Stimulated activated CD8-positive, alpha-beta memory T cell treated with anti-CD3 and anti-CD28 coated beads, Interleukin-12 subunit alpha, Interleukin-12 subunit beta, amount 100 ng/mL, for 24 hours (primary cell): Measurements from ENCODE around the gene ZSWIM6.

Experiments used
- DNase-seq: peaks from one replicate; pipeline ENCODE4 v3.0.0-alpha.2; 2020; ENCODE audit errors: extremely low read depth

ZSWIM6 gene

DNA sequence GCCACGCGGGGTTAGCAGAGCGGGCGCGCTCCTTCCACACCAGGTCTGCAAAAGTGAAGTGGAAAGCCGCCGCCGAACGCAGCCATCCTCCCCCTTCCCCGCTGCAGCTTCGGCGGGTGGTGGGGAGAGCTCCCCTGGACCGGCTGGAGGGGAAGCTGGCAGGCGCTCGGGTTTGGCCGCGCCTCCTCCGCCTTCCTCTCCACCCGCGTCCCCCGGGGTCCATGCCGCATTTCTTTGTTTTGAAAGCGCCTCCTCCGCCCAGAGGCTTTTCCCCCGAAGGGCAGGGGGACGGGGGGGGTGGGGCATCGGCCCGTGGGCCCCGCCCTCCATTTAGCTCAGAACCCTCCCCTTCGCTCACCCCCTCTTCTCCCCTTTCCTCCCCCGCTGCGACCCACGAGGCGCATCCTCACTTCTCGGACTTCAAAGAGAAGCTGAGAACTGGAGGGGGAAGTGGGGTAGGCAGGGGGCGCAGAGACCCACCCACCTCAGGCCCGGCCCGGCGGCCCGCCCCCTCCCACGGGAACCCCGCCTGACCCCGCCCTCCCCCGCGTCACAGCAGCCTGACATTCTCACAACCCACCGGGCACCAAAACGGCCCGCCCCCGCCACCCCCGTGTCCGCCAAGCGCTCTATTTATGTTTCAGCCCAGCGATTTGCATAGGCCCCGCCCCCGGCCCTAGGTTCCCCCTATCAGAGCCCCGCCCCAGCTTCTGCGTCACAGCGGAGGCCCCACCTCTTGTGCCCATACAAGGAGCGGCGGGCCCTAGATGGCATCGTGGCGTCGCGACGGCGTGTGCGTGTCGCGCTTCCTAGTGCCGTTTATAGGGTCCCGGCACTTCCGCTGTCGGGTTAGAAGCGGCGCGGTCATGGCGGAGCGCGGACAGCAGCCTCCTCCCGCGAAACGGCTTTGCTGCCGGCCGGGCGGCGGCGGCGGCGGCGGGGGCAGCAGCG, at the start of gene ZSWIM6:
Gene ZSWIM6 (plus strand): TSS at position 852 of the 951 bp plus-strand sequence. CDS start 15 bp downstream, at position 867.
- DNase-seq: peak; percentile 96

DNA sequence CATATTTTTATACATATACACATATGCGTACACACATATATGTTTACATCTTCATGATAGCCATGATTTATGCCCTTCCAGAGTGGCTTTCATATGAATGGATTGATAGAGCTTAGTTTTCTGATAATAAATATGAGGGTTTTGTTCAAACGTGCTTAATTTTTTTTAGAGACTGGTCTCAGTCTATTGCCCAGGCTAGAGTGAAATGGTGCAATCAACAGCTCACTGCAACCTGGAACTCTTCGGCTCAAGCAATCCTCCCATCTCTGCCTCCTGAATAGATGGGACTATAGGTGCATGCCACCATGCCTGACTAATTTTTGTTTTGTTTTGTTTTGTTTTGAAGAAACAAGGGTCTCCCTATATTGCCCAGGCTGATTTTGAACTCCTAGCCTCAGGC, 48.6 kb upstream of the ZSWIM6 start:
- no peak for DNase-seq

DNA sequence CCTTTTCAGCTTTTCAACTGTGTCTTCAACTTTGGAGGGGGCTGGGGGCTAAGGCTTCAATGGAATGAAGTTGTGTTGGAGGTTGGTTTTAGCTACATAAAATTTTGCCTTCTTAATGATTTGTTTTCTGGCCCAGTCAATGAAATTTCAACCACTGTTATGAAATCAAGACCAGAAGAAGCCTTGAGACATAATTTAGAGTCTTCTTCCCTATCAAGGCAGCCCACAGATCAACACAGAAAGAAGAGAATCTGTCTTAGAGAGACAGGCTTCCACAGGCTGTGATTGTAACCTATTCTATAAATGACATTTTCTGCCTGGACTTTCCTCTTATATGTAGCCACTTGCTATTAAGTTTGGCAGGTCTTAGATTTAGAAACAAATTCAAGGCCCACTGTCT, 46.5 kb upstream of the ZSWIM6 start:
- DNase-seq: no peak

DNA sequence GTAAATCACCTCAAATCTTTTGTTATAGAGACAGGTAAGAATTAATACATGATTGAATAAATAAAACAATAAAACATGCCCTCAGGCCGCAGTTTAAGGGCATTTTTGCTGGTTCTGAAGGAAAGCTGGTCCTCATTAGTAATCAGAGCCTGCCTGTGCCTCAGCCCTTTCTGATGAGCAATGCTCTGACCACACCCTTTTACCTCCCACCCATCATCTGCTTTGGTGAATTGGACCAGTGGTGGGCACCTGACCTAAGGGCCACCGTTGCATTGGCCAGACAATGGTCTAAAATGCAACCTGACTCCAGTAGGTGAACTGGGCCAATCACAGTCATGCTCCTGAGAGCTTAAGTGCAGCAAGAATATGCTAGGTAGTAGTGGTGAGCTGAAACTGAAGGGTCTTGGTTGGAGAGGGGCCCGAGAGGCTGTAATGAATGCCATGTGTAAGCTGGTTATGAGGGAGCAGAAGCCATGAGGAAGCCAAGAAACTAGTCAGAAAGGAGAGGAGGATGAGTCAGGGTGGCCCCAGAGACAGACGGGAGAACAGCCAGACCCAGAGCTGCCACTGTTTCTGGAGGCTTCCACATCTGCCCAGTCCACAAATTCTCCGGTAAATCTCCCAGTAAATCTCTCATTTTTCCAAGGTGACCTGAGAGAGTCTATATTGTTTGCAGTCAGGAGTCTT, 45.5 kb upstream of the ZSWIM6 start:
- DNase-seq: no peak

DNA sequence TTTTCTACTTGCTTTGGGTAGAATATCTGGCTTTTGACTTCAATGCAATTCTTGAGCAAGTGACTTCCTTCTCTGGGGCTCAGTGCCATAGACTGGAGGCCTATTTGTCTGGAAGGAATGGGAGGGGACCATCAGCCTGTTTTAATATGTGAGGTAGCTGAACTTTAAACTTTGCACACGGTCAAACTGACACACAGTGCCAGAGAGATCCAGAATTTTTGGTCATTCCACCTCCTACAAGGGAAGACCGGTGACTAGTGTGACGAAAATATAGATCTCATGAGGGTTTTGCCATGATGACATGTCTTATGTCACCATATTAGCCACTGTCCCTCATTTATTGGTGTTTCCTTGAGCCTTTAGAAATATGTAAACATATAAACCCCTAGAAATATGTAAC, 44.6 kb upstream of the ZSWIM6 start:
- no peak for DNase-seq

DNA sequence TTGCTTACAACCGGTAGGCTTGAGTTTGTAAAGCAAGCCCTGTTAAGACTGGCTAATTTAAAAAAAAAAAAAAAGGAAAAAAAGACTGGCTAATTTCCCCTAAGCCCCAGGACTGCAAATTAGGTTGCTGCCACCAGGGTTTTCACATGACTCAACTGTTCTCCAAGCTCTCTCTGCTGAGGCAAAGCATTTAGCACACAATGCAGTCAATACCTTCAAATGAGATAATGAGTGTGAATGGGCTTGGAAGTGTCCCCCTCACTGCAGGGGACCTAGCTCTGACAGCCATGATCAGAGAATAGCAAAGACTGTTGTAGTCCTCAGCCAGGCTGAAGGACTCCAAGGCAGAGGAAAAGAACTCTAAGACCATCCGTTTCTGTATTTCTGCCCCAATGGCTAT, 42.8 kb upstream of the ZSWIM6 start:
- DNase-seq: no peak

DNA sequence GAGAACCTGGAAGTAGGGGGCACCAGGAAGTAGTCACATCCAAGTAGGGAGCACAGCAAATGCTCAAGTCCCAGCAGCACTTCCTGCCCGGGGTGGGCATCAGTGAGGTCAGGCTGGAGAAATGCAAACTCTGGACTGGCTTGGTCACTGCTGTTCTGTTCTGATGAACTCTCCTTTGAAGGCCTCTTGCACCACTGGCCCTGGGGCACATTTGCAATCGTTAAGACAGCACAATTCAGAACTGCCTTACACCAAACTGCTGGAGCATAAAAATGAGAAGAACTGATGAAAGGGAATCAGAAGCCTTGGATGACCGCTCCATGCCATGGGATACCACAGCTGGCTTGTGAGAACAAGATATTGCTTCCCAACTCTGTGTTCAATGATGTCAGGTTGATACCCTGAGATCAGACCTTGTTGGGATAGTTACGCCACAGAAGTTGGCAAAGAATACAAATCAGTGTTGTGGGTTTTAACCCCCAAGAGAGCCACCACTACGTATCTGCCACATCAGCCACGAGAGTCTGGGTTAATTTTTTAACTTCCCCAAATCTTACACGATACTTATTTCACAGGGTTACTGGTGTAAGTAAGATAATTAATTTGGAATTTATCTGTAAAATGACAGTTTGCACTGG, 42.3 kb upstream of the ZSWIM6 start:
- no peak for DNase-seq

DNA sequence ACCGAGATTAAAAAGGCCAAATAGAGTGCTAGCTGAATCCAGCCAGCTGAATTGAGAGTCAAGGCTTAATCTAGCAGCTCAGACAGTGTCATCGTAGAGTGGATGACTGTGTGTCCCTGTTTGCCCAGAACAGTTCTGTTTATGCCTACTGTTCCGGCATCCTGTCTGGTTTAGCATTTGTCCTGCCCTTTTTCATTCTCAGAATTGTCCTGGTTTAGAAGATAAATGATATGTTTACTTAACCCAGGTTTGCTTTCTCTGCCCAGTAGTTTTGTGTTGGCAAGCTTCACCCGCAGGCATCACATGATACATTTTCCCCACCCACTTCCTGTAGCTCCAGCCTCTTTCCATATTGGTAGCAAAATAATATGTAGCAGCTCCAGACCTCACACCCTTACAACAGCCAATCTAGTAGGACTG, 41.3 kb upstream of the ZSWIM6 start:
- no peak for DNase-seq

DNA sequence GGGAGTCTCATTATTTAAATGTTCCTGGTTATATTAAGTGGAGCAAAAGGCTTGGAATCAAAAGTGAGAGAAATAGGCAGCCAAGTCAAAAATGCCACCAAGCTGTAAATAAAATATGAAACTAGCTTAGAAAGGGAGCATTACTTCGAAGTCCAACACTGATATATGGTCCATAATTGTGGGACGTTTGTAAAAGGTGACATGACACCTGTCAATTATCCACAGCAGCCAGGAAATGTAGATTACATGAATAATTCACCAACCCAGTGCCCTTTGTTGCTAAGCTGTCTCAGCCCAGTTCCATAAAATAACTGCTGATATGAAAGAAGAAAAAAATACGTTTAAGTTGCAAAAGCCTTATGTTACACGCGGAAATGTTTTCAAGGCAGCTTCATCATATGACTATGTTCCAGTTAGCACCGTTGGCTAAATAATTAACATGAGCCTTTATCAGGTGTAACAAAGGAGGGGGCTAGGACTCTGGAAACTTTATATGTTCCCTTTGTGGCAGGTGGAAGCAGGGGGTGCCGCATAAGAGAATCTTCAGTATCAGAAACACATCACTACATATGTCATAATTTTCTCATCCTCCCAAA, 39.9 kb upstream of the ZSWIM6 start:
- DNase-seq: no peak

DNA sequence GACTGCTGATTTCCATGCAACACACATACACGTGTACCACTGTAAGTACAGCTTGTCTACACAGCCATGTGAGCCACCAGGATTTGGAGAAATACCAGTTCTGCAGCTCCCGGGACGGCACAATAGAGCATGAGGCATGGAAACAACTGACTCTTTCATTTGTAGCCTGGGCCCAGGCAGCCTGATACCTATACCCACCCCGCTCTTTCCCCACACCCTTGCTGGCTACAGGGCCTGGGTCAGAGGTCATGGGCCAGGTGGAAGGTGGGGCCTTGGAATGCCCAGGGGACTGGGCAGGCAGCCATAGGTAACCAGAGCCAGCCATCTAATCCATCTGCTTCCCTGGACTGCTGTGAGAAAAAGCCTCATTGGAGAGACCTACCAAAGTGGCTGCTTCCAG, 39.0 kb upstream of the ZSWIM6 start:
- DNase-seq: no peak

DNA sequence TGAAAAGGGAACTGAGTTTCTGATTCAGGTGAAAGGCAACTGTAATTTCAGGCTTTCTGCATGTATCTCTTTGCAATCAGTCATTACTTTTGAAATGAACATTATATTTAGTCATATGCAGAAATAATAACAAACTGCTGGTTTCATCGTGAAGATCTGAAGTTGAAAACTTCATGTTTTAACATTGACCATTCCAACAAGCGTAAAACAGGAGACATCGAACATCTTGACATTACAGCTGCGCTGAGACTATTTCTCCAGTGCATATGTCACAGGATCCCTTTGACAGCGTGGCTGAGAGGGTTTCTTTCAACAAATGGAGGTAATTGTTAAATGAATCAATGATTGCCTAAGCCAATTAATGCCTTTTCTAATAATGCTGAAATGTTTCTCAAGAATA, 38.2 kb upstream of the ZSWIM6 start:
- DNase-seq: no peak

DNA sequence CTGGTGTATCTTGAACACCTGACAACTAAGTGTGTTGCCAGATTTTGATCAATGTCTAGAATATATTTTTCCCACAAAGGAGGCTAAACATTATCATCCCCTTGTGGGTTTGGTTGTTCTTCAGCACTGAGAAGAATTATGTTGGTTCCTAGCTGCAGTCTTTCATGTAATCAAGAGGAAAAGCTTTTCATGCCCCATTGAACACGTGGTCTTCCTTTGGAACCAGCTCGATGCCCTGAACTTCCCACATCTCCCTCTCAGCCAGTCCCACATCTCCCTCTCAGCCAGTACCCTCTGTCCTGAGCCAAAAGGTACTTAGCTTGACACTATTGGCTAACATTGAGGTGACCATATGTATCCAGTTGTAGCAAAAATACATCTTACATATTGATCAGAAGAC, 36.7 kb upstream of the ZSWIM6 start:
- no peak for DNase-seq

DNA sequence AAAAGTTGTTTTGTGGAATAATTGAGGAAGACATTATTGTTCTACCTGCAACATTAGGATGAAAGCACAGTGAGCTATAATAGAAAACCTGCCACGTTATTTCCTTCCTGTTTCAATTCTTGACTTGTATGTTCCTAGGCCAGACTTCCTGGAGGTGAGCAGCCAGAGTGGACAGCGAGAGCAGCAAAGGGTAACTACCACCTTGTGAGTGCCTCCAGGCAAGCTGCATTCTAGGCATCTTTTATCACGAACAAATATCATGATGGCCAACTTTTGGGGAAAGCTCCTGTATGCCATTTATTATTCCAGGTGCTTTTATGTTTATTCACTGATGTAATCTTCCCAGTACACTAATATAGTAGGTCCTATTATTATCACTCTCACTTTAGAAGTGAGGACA, 34.0 kb upstream of the ZSWIM6 start:
- no peak for DNase-seq

DNA sequence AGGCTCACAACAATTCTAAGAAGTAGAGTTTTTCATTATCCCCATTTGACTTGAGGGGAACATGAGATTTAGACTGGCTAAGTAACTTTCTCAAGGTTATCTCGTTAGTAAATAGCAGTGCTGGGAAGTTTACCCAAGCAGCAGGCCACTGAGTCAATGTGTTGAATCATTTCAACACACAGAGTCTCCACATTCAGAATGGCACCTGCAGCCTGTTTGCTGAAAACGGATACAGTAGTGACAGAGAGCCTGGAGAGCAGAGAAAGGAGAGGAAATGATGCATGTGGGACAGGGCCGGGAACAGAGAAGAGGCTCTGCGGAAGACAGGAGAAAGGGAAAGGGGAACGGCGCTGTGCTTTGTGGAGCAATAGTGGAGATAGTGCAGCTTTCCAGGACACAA, 33.5 kb upstream of the ZSWIM6 start:
- DNase-seq: no peak

DNA sequence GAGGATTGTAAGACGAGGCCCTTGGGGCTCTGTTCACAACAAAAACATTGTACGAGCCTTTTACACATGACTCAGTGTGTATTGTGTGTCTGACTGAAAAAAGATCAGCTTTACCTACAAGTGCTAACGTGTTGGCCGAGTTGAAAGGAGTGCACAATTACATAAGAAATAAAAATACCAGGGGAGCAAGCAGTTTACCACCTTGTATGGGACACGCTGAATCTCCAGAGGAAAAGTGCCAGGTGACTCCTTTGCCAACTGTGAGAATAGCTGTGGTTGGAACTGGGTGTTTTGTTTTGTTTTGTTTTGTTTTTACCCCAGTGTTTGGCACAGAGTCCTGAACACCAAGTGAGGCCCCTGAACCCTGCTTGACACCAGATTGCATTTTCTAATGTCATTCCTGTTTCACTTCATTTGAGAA, 32.8 kb upstream of the ZSWIM6 start:
- DNase-seq: no peak

DNA sequence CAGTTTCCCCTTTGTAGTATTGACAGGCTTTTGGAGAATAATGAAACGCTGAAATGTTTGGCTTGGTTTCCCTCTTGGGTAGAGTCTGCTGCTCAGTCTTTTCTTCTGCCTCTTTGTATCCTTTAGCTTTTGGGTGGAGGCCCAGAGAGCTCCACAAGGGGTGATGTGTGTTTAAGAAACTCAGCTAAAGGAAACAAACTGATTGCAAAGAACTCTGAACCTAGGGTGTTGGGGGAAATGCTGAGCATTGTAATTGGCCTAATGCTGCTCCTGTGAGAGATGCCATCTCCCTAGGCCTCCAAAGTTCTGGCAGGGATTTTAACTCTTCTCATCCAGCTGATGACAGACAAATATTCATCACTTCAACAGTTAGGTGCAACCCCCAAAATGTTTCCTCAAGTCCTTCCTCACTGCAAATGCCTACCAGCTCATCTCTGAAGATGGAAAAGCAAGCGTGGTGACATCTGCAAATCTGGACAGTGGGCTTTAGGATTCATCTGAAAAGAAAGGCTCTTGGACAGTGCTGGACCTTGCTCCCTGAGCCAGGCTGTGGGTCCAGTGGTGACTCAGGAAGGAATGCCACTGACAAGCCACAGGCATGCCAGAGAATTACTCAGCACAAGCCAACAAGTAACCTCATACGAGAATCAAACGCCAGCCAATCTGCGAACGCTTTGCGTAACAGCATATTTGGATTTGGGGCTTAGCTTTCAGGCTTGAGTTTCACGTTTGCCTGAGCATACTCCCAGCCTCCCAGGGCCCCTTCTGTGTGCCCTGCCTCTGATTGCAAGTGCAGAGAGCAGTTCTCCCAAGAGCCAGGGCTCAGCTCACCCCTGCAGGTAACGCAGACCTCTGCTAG, 30.5 kb upstream of the ZSWIM6 start:
- DNase-seq: no peak

DNA sequence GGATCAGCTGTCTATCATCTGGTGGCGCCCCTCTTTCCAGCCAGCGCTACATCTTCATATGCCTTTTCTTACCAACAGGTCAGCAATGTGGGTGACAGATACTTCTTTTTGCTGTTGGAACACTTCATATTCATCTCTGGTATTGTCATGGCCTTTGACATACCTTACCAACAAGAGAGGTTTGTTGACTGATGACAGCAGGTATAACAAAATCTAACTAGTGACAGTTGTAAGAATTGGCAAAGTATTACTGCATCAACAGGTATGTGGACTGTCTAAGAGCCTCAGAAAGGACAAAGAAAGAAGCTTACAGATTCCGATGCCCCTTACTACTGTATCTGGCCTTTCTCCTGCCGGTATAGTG, 29.9 kb upstream of the ZSWIM6 start:
- DNase-seq: no peak

DNA sequence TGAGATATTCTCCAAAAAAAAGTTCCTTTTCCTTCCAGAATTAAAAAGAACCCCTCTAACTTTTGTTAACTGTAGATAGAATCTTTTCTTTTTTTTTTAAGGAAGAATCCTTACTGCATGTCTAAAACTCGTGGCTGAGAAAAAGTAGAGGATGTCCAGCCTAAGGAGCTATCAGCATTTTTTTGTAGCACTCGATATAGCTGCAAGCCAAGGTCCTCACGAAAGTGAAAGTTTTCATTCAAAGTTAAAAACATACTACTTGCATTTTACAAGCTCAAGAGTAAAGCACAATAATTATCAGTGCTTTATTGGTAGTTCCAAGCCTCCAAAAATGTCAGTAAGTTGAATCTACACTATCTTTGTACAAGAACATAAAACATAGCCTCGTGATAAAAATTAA, 28.7 kb upstream of the ZSWIM6 start:
- no peak for DNase-seq

DNA sequence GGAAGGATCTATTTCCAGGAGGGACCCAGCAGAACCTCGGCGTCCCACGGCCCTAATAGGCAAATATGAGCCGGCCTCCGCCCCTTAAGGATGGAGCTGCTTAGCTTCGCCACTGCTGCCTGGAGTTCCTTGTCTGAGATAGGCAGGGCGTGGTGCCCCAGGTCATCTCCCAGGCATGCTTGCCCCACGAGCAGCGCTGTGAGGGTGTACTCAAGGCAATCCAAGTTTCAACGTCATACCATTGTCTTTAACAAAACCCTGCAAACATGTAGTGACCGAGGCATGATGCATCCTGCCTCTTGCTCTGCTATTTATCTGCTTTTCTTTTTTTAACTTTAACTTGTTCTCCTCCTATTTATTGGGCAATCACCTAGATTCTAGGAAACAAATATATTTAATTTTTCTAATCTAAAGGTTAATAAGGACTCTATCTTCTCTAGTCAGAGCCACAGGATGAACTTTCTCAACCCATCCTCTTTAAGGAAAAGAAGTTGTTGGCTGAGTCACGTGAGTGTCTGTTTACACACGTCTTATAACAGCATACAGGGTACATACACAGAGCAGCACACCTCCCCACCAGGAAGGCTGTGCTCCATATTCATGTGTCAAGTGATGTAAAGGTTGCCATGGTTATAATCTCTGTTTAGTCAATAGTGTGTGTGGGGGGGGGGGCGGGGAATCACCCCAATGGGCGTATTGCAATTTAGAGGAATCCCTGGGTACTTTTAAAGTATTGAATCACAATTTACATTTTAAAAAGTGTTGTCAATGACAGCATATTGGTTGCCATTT, 27.3 kb upstream of the ZSWIM6 start:
- no peak for DNase-seq

DNA sequence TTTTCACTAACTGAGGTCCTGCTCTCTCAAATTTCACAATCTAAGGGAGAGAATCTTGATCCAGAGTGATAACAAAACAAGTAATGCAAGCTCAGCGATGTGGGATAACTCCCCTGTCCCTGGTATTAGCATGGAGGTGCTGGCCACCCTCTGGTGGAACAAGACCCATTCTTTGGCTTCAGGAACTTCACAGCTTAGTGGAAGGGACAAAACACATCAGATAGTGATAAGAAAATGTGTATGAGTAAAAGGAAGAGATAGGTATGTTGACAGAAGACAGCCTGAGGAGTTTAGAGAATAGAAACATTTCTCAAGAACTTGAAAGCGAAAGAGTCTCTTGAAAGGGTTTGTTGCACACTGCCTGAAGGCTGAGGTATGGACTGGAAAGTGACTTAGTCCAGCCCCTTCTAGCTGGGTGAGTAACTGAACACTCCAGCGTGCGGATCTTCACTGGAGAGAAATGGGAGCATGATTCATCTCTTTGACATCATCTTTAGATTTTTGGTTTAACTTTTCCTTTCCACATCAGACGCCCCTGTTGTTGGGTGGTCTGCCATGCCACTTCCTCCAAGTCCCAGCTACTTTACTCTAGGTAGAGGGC, 25.4 kb upstream of the ZSWIM6 start:
- DNase-seq: no peak
